BLaER1 (cell line): ENCODE results near the gene TMEM165.
A peak's percentile ranks its signal among the peaks of the same experiment; 100 is the strongest.

Experiments used
- H3K27ac ChIP-seq: shearing (Covaris generic); formaldehyde crosslinking; 2 replicates; pipeline ENCODE4 v1.8.1; 2022
- H3K27me3 ChIP-seq: shearing (Covaris generic); formaldehyde crosslinking; 2 replicates; pipeline ENCODE4 v1.8.1; 2022
- H3K36me3 ChIP-seq: shearing (Covaris generic); formaldehyde crosslinking; 2 replicates; pipeline ENCODE4 v1.8.1; 2022
- H3K4me1 ChIP-seq: shearing (Covaris generic); formaldehyde crosslinking; 2 replicates; pipeline ENCODE4 v1.8.1; 2022
- H3K4me2 ChIP-seq: shearing (Covaris generic); formaldehyde crosslinking; 2 replicates; pipeline ENCODE4 v1.8.1; 2022
- H3K4me3 ChIP-seq: shearing (Covaris generic); formaldehyde crosslinking; 2 replicates; pipeline ENCODE4 v1.8.1; 2022
- H3K9ac ChIP-seq: shearing (Covaris generic); formaldehyde crosslinking; 2 replicates; pipeline ENCODE4 v1.8.1; 2022
- H3K9me3 ChIP-seq: shearing (Covaris generic); formaldehyde crosslinking; 2 replicates; pipeline ENCODE4 v1.8.1; 2022
- H4K20me1 ChIP-seq: shearing (Covaris generic); formaldehyde crosslinking; 2 replicates; pipeline ENCODE4 v1.8.1; 2022
- Cebpa-rat ChIP-seq: shearing (Covaris generic); IDR thresholded peaks from 2 replicates; pipeline ENCODE4 v1.8.1; 2022

TMEM165 gene

GRCh38 chr4:55385201-55385649, 10.5 kb upstream of the TMEM165 start:
- H3K4me1 ChIP-seq: no peaks in the 10 kb centered on the region
- H3K9ac ChIP-seq: no peak overlapping the region
- H3K36me3 ChIP-seq: no peaks in the 10 kb centered on the region
- H3K4me3 ChIP-seq: no peak overlapping the region
- no peak overlapping the region for H3K4me2 ChIP-seq
- no peaks in the 10 kb centered on the region for H3K9me3 ChIP-seq
- H3K27ac ChIP-seq: no peak overlapping the region
- TF ChIP-seq Cebpa-rat: no peak
- no peaks in the 10 kb centered on the region for H4K20me1 ChIP-seq
- H3K27me3 ChIP-seq: no peaks in the 10 kb centered on the region

DNA sequence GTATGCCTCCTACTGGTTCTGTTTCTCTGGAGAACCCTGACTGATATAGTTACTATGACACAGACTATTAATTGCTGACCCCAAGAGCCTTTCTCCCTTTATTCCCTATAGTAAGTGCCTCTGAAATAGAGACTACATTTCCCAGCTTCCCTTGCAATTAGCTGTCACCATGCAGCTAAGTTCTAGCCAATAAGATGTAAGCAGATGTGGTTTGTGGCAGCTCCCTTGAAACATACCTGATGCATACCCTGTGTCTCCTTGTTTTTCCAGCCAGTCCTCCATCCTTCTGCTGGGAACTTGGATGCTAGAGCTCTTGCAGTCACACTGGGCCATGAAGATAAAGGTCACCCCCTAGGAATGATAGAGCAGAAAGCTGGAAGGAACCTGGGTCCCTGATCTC, 9.7 kb upstream of the TMEM165 start:
- Histone ChIP-seq H4K20me1 (no peaks in the 10 kb centered on the region), H3K4me1 (no peaks in the 10 kb centered on the region), H3K9ac (no peak overlapping the region), H3K9me3 (no peaks in the 10 kb centered on the region), H3K36me3 (no peaks in the 10 kb centered on the region), H3K27me3 (no peaks in the 10 kb centered on the region), H3K27ac (no peak overlapping the region), H3K4me2 (no peak overlapping the region), H3K4me3 (no peak overlapping the region)
- no peak for TF ChIP-seq Cebpa-rat

- Histone ChIP-seq H3K9ac (no peak overlapping the region), H3K4me1 (no peaks in the 10 kb centered on the region), H3K27me3 (no peaks in the 10 kb centered on the region), H3K9me3 (no peaks in the 10 kb centered on the region), H3K4me3 (no peak overlapping the region), H3K4me2 (no peak overlapping the region), H3K36me3 (no peaks in the 10 kb centered on the region), H3K27ac (no peak overlapping the region), H4K20me1 (no peaks in the 10 kb centered on the region)
- TF ChIP-seq Cebpa-rat: no peak
Observed at GRCh38 chr4:55386840-55387239, 8.9 kb upstream of the TMEM165 start.

GRCh38 chr4:55393461-55394320, 2.1 kb upstream of the TMEM165 start:
- H3K4me1 ChIP-seq: peaks cover 32% of the 10 kb centered on the region
- no peak overlapping the region for H3K27ac ChIP-seq
- peaks cover 28% of the 10 kb centered on the region for H4K20me1 ChIP-seq
- no peak overlapping the region for H3K9ac ChIP-seq
- H3K36me3 ChIP-seq: peaks cover 7% of the 10 kb centered on the region; the same call in 1 of the 2 replicates
- H3K9me3 ChIP-seq: no peaks in the 10 kb centered on the region
- H3K27me3 ChIP-seq: no peaks in the 10 kb centered on the region
- H3K4me2 ChIP-seq: 0 out of 2 replicates have a peak overlapping the region, but pooled peaks have one; percentile 14
- H3K4me3 ChIP-seq: no peak overlapping the region
- TF ChIP-seq Cebpa-rat: no peak

GRCh38 chr4:55395218-55395528, 584 bp upstream of the TMEM165 start:
- Histone ChIP-seq H3K27me3 (no peaks in the 10 kb centered on the region), H4K20me1 (peaks cover 41% of the 10 kb centered on the region), H3K9me3 (no peaks in the 10 kb centered on the region), H3K4me3 (peak overlapping the region; percentile 94), H3K9ac (peak overlapping the region; percentile 94), H3K36me3 (peaks cover 11% of the 10 kb centered on the region), H3K27ac (peak overlapping the region; percentile 94), H3K4me2 (peak overlapping the region; percentile 98), H3K4me1 (peaks cover 43% of the 10 kb centered on the region)
- TF ChIP-seq Cebpa-rat: no peak

GRCh38 chr4:55396308-55397125, 760 bp downstream of the TMEM165 start:
- H3K4me2 ChIP-seq: peak overlapping the region; percentile 98
- peaks cover 43% of the 10 kb centered on the region for H3K4me1 ChIP-seq
- peak overlapping the region; percentile 94 for H3K9ac ChIP-seq
- peaks cover 54% of the 10 kb centered on the region for H4K20me1 ChIP-seq
- H3K27me3 ChIP-seq: no peaks in the 10 kb centered on the region
- peak overlapping the region; percentile 94 for H3K27ac ChIP-seq
- peak overlapping the region; percentile 94 for H3K4me3 ChIP-seq
- no peak for TF ChIP-seq Cebpa-rat
- H3K36me3 ChIP-seq: peaks cover 23% of the 10 kb centered on the region
- no peaks in the 10 kb centered on the region for H3K9me3 ChIP-seq

GRCh38 chr4:55397126-55397436, 1.3 kb downstream of the TMEM165 start:
- peak overlapping the region; percentile 94 for H3K9ac ChIP-seq
- peaks cover 27% of the 10 kb centered on the region for H3K36me3 ChIP-seq
- peak overlapping the region; percentile 94 for H3K27ac ChIP-seq
- peak overlapping the region; percentile 94 for H3K4me3 ChIP-seq
- H3K9me3 ChIP-seq: no peaks in the 10 kb centered on the region
- peaks cover 43% of the 10 kb centered on the region for H3K4me1 ChIP-seq
- TF ChIP-seq Cebpa-rat: no peak
- H4K20me1 ChIP-seq: peaks cover 59% of the 10 kb centered on the region
- H3K4me2 ChIP-seq: peak overlapping the region; percentile 98
- no peaks in the 10 kb centered on the region for H3K27me3 ChIP-seq

DNA sequence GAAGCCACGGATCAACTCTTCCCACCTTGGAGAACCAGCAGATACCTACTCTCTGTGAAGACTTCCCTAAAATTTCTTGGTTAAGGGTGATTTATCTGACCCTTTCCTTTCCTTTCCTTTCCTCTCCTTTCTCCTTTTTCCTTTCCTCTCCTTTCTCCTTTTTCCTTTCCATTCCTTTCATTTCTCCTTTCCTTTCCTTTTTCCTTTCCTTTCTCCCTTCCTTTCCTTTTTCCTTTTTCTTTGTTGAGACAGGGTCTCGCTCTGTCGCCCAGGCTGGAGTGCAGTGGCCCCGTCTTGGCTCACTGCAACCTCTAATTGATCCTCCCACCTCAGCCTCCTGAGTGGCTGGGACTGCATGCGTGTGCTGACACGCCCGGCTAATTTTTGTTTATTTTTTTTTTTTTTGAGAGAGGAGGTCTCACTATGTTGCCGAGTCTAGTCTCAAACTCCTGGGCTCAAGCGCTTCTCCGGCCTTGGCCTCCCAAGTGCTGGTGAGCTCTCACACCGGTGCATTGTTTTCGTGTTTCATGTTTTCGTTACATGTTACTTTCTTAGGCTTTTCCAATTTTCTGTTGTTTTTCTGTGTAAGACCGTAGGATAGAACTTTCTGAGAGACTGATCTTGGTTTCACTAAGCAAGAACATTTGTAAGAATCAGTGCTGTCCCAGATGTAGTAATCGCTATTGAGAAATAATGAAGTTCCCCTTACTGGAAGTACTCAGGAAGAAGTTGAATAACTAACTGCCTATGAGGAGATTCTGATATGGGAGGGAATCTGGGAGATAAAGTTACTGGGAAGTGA, 2.0 kb downstream of the TMEM165 start:
- H3K4me2 ChIP-seq: peak overlapping the region; percentile 98
- H4K20me1 ChIP-seq: peaks cover 64% of the 10 kb centered on the region
- H3K36me3 ChIP-seq: peaks cover 27% of the 10 kb centered on the region
- no peaks in the 10 kb centered on the region for H3K27me3 ChIP-seq
- H3K4me3 ChIP-seq: peak overlapping the region; percentile 94
- H3K27ac ChIP-seq: peak overlapping the region; percentile 94
- H3K4me1 ChIP-seq: peaks cover 43% of the 10 kb centered on the region
- peak overlapping the region; percentile 94 for H3K9ac ChIP-seq
- TF ChIP-seq Cebpa-rat: no peak
- H3K9me3 ChIP-seq: no peaks in the 10 kb centered on the region

GRCh38 chr4:55398461-55398860, 2.7 kb downstream of the TMEM165 start:
- Histone ChIP-seq H3K4me3 (peak overlapping the region; percentile 94), H3K36me3 (peaks cover 31% of the 10 kb centered on the region), H3K27ac (no peak overlapping the region), H3K4me2 (peak overlapping the region; percentile 98), H3K9ac (peak overlapping the region; percentile 94), H4K20me1 (peaks cover 72% of the 10 kb centered on the region), H3K9me3 (no peaks in the 10 kb centered on the region), H3K27me3 (no peaks in the 10 kb centered on the region), H3K4me1 (peaks cover 40% of the 10 kb centered on the region)
- no peak for TF ChIP-seq Cebpa-rat
